MM.1S (cell line): ENCODE data around the gene ABCC12.

Experiments used
- EZH2 ChIP-seq: fragments of 300-600 bp; sonication (generic); optimal IDR thresholded peaks from 2 replicates; pipeline ENCODE3; 2017; ENCODE audit warnings: low read depth, mild to moderate bottlenecking, antibody characterized with exemption, low read length, mixed read lengths
- EZH2phosphoT487 ChIP-seq: fragments of 300-600 bp; sonication (generic); IDR thresholded peaks from 2 replicates; pipeline ENCODE4 v1.6.1; 2018; ENCODE audit warnings: antibody characterized with exemption, low read length
- TF ChIP-seq, protein P1 (sequence below): fragments of 300-600 bp; sonication (generic); IDR thresholded peaks from 2 replicates; pipeline ENCODE4 v1.5.1; 2016; ENCODE audit warnings: antibody characterized with exemption, low read length, mixed read lengths

DNA sequence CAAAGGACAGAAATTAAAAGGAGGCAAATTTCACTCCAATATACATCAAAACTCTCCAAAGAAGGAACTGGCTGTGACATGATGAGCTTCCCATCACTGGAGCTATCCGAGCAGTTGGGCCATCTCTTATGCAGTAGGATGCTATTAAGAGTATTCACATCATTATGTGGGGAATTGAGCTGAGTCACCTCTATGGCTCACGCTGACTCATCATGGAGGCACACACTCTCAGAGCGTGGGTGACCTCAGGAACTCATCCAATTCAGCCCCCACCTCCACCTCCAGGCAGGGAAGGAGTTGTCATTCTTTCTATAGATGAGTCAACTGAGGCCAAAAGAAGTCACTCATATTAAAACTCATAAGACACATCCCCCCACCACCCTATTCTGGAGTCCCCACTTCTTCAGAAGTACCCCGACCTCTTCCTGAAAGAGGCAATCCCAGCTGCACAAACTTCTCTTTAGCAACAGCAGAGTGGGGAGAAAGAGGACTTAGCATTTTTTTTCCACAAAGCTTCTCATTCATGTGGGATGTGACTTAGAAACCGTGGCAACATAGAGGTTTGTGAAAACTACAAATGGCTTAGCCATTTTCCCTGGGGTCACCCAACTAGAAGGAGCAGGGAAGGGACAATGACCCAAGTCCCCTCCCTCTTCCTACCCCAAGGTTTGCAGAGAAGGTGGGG, 32.5 kb downstream of the ABCC12 start:
- TF ChIP-seq EZH2phosphoT487, result no peak
- TF ChIP-seq, protein P1, sequence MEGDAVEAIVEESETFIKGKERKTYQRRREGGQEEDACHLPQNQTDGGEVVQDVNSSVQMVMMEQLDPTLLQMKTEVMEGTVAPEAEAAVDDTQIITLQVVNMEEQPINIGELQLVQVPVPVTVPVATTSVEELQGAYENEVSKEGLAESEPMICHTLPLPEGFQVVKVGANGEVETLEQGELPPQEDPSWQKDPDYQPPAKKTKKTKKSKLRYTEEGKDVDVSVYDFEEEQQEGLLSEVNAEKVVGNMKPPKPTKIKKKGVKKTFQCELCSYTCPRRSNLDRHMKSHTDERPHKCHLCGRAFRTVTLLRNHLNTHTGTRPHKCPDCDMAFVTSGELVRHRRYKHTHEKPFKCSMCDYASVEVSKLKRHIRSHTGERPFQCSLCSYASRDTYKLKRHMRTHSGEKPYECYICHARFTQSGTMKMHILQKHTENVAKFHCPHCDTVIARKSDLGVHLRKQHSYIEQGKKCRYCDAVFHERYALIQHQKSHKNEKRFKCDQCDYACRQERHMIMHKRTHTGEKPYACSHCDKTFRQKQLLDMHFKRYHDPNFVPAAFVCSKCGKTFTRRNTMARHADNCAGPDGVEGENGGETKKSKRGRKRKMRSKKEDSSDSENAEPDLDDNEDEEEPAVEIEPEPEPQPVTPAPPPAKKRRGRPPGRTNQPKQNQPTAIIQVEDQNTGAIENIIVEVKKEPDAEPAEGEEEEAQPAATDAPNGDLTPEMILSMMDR, result no peak
- no peak for TF ChIP-seq EZH2
